K562 (cell line): ENCODE data around the gene NOTO. TPM values are rescaled to one million over a fixed set of nuclear protein-coding genes. Genes with fewer than 3 reads are reported as not detected.

Source experiments
- ATAC-seq: fragments of 200-7000 bp; cut with Tn5 transposase; 3 replicates; pipeline ENCODE4 v1.9.1; 2020; ENCODE audit warnings: moderate library complexity
- BruUV-seq: library from RNA; stranded (reverse); fragments of 400-500 nt; replicated peaks from 2 replicates; lab custom pipeline; 2021; lab: Mats Ljungman, UMichigan
- CTCF ChIA-PET: fragments of 300-600 bp; formaldehyde crosslinking; extraction: SDS; loops from one replicate; lab custom pipeline; 2021; ENCODE audit warnings: low intra/inter-chr PET ratio; lab: Yijun Ruan, JAX
- POLR2A ChIA-PET: fragments of 300-600, 350-650 bp; sonication (Branson Sonifier 250); formaldehyde crosslinking; extraction: SDS; loops from one replicate; lab custom pipeline; 2021; ENCODE audit warnings: antibody characterized with exemption, inconsistent platforms; lab: Yijun Ruan, JAX
- DNase-seq, 4 experiments: peaks; one replicate each; pipeline versions ENCODE4 v3.0.0 to v3.0.0-alpha.2; 2011 to 2018; ENCODE audit warnings: low spot score in 3 of 4, mixed read lengths in 3 of 4; ENCODE audit errors: extremely low read depth in 1 of 4
- FAIRE-seq: peaks from 2 replicates; lab custom pipeline; 2011; peaks lifted over from hg19 to GRCh38; lab: Jason Lieb, UNC
- H2AFZ ChIP-seq: 2 replicates; pipeline ENCODE4 v1.6.0; 2011; ENCODE audit warnings: low read depth, low read length, control low read depth, inconsistent platforms
- H3K27ac ChIP-seq: fragments of 200-600 bp; 3 replicates; pipeline ENCODE4 v1.8.0; 2011; ENCODE audit warnings: low read depth, mild to moderate bottlenecking, control low read depth, inconsistent platforms, low read length, moderate library complexity, mixed read lengths; ENCODE audit errors: extremely low read depth
- H3K27me3 ChIP-seq, 2 experiments: fragments of 300-600 bp in 1 of 2; 2 replicates in 1 of 2; 3 replicates in 1 of 2; pipeline versions ENCODE4 v1.6.0 to v1.8.0; 2011; ENCODE audit warnings: inconsistent platforms in 2 of 2, low read length in 2 of 2, mild to moderate bottlenecking in 1 of 2, mixed read lengths in 1 of 2, moderate library complexity in 1 of 2; ENCODE audit not compliant: control insufficient read depth in 2 of 2, insufficient read depth in 2 of 2
- H3K36me3 ChIP-seq: fragments of 300-600 bp; 3 replicates; pipeline ENCODE4 v1.8.0; 2011; ENCODE audit warnings: mild to moderate bottlenecking, low read length, inconsistent platforms; ENCODE audit not compliant: control insufficient read depth, insufficient read depth
- H3K4me1 ChIP-seq, 2 experiments: fragments of 200-600 bp in 1 of 2; replicated peaks in 1 of 2; 2 replicates in 1 of 2; 3 replicates in 1 of 2; pipeline versions ENCODE4 v1.5.1 to v1.8.0; 2011; ENCODE audit warnings: inconsistent platforms in 2 of 2, low read length in 2 of 2, mild to moderate bottlenecking in 1 of 2, mixed read lengths in 1 of 2, moderate library complexity in 1 of 2; ENCODE audit not compliant: control insufficient read depth in 2 of 2, insufficient read depth in 2 of 2
- H3K4me2 ChIP-seq: 2 replicates; pipeline ENCODE4 v1.6.1; 2011; ENCODE audit warnings: low read length, control low read depth, inconsistent platforms, mixed read lengths; ENCODE audit not compliant: insufficient read depth
- H3K4me3 ChIP-seq: fragments of 200-600 bp; sonication (generic), shearing (Covaris generic); 2 replicates; pipeline ENCODE4 v1.5.1; 2016; ENCODE audit warnings: control low read depth, inconsistent platforms
- H3K79me2 ChIP-seq: fragments of 200-600 bp; 3 replicates; pipeline ENCODE4 v1.8.0; 2011; ENCODE audit warnings: low read length, inconsistent platforms; ENCODE audit not compliant: control insufficient read depth, insufficient read depth
- H3K9ac ChIP-seq, 2 experiments: 2 replicates each; pipeline versions ENCODE4 v1.6.0 to v1.6.1; 2011; ENCODE audit warnings: low read depth in 2 of 2, low read length in 2 of 2, control low read depth in 1 of 2, inconsistent platforms in 1 of 2, mild to moderate bottlenecking in 1 of 2, mixed read lengths in 1 of 2; ENCODE audit not compliant: insufficient read depth in 1 of 2
- H3K9me1 ChIP-seq: one replicate; pipeline ENCODE4 v1.6.0; 2011; ENCODE audit warnings: inconsistent platforms, mild to moderate bottlenecking, low read length, moderate library complexity; ENCODE audit not compliant: control insufficient read depth, insufficient read depth
- H3K9me3 ChIP-seq: replicated peaks from 2 replicates; pipeline ENCODE4 v1.5.1; 2011; ENCODE audit warnings: low read depth, low read length, inconsistent platforms; ENCODE audit not compliant: control insufficient read depth, insufficient read depth
- H4K20me1 ChIP-seq: replicated peaks from 2 replicates; pipeline ENCODE4 v1.6.1; 2011; ENCODE audit warnings: low read length, inconsistent platforms, mixed read lengths; ENCODE audit not compliant: control insufficient read depth, insufficient read depth
- ADNP ChIP-seq: fragments of 200-800 bp; sonication (Bioruptor generic); IDR thresholded peaks from 2 replicates; pipeline ENCODE4 v1.6.1; 2016; ENCODE audit warnings: missing genetic modification characterization, missing compliant biosample characterization
- ARID1B ChIP-seq: fragments of 450-650 bp; IDR thresholded peaks from 2 replicates; pipeline ENCODE4 v1.6.1; 2016; ENCODE audit warnings: antibody characterized with exemption, mild to moderate bottlenecking, inconsistent platforms
- BRCA1 ChIP-seq, 2 experiments: fragments of 450-650 bp in 1 of 2; sonication (generic) in 1 of 2; formaldehyde crosslinking in 1 of 2; IDR thresholded peaks; 2 replicates each; pipeline versions ENCODE4 v1.5.0 to v1.6.1; 2017 to 2020; ENCODE audit warnings: mild to moderate bottlenecking in 1 of 2, missing genetic modification reagents in 1 of 2
- BRD4 ChIP-seq: fragments of 200-600 bp; sonication (generic); IDR thresholded peaks from 2 replicates; pipeline ENCODE4 v1.6.1; 2017; ENCODE audit warnings: inconsistent platforms
- CHD2 ChIP-seq: IDR thresholded peaks from 2 replicates; pipeline ENCODE4 v1.6.1; 2011; ENCODE audit warnings: low read depth, low read length
- EP300 ChIP-seq: IDR thresholded peaks from 2 replicates; pipeline ENCODE4 v1.6.1; 2012; ENCODE audit warnings: low read length, improper control_type of control experiment
- GABPB1 ChIP-seq: sonication (generic); formaldehyde crosslinking; IDR thresholded peaks from 2 replicates; pipeline ENCODE4 v1.8.0; 2022; ENCODE audit warnings: mild to moderate bottlenecking, missing genetic modification reagents
- KAT2B ChIP-seq: IDR thresholded peaks from one replicate; pipeline ENCODE4 v1.6.1; 2012; ENCODE audit warnings: low read depth, mild to moderate bottlenecking, control low read depth, inconsistent platforms, low read length, moderate library complexity
- LEF1 ChIP-seq: fragments of 450-650 bp; IDR thresholded peaks from 2 replicates; pipeline ENCODE4 v1.6.1; 2016; ENCODE audit warnings: mild to moderate bottlenecking
- MBD2 ChIP-seq: sonication (generic); IDR thresholded peaks from 2 replicates; pipeline ENCODE4 v1.6.1; 2016; ENCODE audit warnings: low read depth, borderline replicate concordance
- POLR2AphosphoS5 ChIP-seq: IDR thresholded peaks from 2 replicates; pipeline ENCODE4 v1.6.1; 2011; ENCODE audit warnings: mild to moderate bottlenecking, low read depth, low read length, moderate library complexity; ENCODE audit not compliant: control insufficient read depth, insufficient read depth
- SRF ChIP-seq, 2 experiments: fragments of 250-450, 450-650 bp in 1 of 2; sonication (Bioruptor Pico) in 1 of 2; sonication (generic) in 1 of 2; formaldehyde crosslinking; IDR thresholded peaks; 2 replicates each; pipeline versions ENCODE4 v1.5.0 to v1.5.1; 2020 to 2022; ENCODE audit warnings: mild to moderate bottlenecking in 1 of 2, missing genetic modification reagents in 1 of 2
- USF2 ChIP-seq: sonication (generic); formaldehyde crosslinking; IDR thresholded peaks from 2 replicates; pipeline ENCODE4 v1.5.0; 2020; ENCODE audit warnings: missing genetic modification reagents
- ZFX ChIP-seq: sonication (generic); formaldehyde crosslinking; IDR thresholded peaks from 2 replicates; pipeline ENCODE4 v1.8.0; 2022; ENCODE audit warnings: mild to moderate bottlenecking, missing genetic modification reagents, moderate library complexity
- ZNF3 ChIP-seq: fragments of 250-450 bp; sonication (Bioruptor Pico); IDR thresholded peaks from 2 replicates; pipeline ENCODE4 v1.5.0; 2021; ENCODE audit warnings: mild to moderate bottlenecking, moderate library complexity
- ZNF551 ChIP-seq: fragments of 250-450 bp; sonication (Bioruptor Pico); IDR thresholded peaks from 2 replicates; pipeline ENCODE4 v1.5.0; 2021; ENCODE audit warnings: mild to moderate bottlenecking, moderate library complexity
- WGBS: fragments of 100-300 bp; shearing (Covaris generic); methylation state at CpG from one replicate; pipeline ENCODE4 v1.1.6; 2016; ENCODE audit warnings: low coverage, mixed read lengths; ENCODE audit not compliant: insufficient coverage; ENCODE audit errors: missing lambda C conversion rate; 5-methylcytosine and 5-hydroxymethylcytosine counted together
- in situ Hi-C: fragments of 300-500 bp; cut with MboI; formaldehyde crosslinking; loops from 4 replicates; pipeline ENCODE4 v1.15.0; 2018; ENCODE audit warnings: inconsistent platforms, mixed read lengths
- intact Hi-C: fragments of 100-400 bp; cut with micrococcal nuclease; formaldehyde crosslinking; loops from 2 replicates; pipeline ENCODE4 v1.14.2; 2022
- polyA plus RNA-seq, 8 experiments: library from polyadenylated mRNA; depleted of rRNA in 4 of 8; stranded (reverse) in 5 of 8; unstranded in 3 of 8; fragments of >200 nt; fragmentation: Nextera tagmentation in 2 of 8; fragmentation: Illumina TruSeq in 1 of 8; extraction: Ambion mirVana in 2 of 8; extraction: Trizol in 1 of 8; gene quantifications; 2 replicates each; pipeline versions ENCODE4 v1.2.1 to v1.2.3, GENCODE V29; 2011 to 2014; ENCODE audit warnings: inconsistent platforms in 1 of 8, missing spikeins in 1 of 8
- total RNA-seq, 7 experiments: library from RNA; depleted of rRNA in 6 of 7; stranded (reverse); fragments of >200 nt in 6 of 7; fragmentation: Illumina TruSeq in 2 of 7; extraction: Trizol in 2 of 7; gene quantifications; 2 replicates each; pipeline versions ENCODE4 v1.2.1 to v1.2.3, GENCODE V29; 2011 to 2021; ENCODE audit warnings: low replicate concordance in 1 of 7
- TF ChIP-seq, protein P1 (sequence below): fragments of 450-650 bp; conservative IDR thresholded peaks from 2 replicates; pipeline ENCODE4 v1.6.1; 2016; ENCODE audit warnings: missing genetic modification characterization, low read depth, mild to moderate bottlenecking, control low read depth, missing compliant biosample characterization
- TF ChIP-seq, protein P2 (sequence below): sonication (generic); formaldehyde crosslinking; IDR thresholded peaks from 2 replicates; pipeline ENCODE4 v1.8.0; 2022; ENCODE audit warnings: mild to moderate bottlenecking, missing genetic modification reagents

NOTO gene
- total and polyA plus RNA-seq, 9 of the 15 experiments (the other 6 are each of a cell fraction or from before 2014, with no cell fraction given): not detected

GRCh38 chr2:73174941-73175662 is 27.3 kb upstream of the NOTO start (continued):
- no peak for TF ChIP-seq MBD2
- TF ChIP-seq KAT2B: no peak
- TF ChIP-seq GABPB1 (CRISPR knock-in tag): no peak
- TF ChIP-seq BRCA1 (IDR thresholded peaks at IDR 0.05): no peak
- no peak for TF ChIP-seq BRCA1 (CRISPR knock-in tag; IDR thresholded peaks at IDR 0.05)
- TF ChIP-seq ARID1B: 0 out of 2 replicates have a peak, but pooled peaks have one; percentile 62
- TF ChIP-seq CHD2: no peak

DNA sequence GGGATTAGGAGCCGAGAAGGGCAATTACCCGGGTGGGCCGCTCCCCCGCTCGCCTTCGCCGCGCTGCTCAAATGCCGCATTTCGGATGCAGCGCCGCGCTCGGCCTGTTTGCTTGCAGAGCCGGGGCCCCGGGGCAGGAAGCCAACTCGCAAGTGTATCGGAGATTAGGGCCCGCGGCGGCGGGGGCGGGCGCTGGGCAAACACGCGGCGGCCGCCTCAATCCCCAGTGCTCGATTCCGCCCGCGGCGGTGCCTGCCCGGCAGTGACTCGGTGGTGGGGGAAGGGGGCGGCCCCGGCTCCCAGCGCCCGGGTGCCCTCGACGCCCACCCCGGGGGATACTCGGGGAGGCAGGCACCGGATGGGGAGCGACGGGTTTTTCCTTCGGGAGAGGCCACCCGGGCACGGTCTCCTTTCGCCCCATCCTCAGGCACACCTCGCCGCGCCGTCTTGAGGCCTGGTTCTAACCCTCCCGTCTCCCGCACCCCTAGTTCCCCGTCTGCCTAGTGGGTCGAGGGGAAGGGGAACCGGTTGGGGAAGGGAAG is 26.6 kb upstream of the NOTO start:
- Histone ChIP-seq H3K9ac (peak overlapping the region; percentile 35 to 87; a peak in 3 of 4 replicates), H2AFZ (peak overlapping the region; percentile 86), H3K4me2 (peak overlapping the region; percentile 29; the same call in 1 of the 2 replicates), H3K36me3 (no peaks in the 10 kb centered on the region), H3K9me1 (no peaks in the 10 kb centered on the region), H3K27ac (peak overlapping the region; percentile 32; the same call in 1 of the 3 replicates), H4K20me1 (no peaks in the 10 kb centered on the region), H3K79me2 (no peaks in the 10 kb centered on the region), H3K9me3 (no peaks in the 10 kb centered on the region), H3K4me3 (no peak overlapping the region; the same call in 1 of the 2 replicates), H3K27me3 (peaks cover 3 to 35% of the 10 kb centered on the region in 2 experiments; a peak in 3 of 5 replicates), H3K4me1 (peaks cover 11 to 29% of the 10 kb centered on the region in 2 experiments; a peak in 4 of 5 replicates)
- ATAC-seq (peak; percentile 77), DNase-seq (peak; percentile 85 to 89 (median 86)), FAIRE-seq (no peak)
- BruUV-seq: no TSS peak
- intact Hi-C loops: loop anchor here (2.0 to 5.0 kb wide), 4 partner anchors 82 to 403 kb away; no protein-coding TSS in a partner anchor
- ChIA-PET CTCF (interaction anchor here (0.6 to 4.1 kb wide), 5 partner anchors 33 to 287 kb away, joined by 3 to 56 read pairs (median 5); no protein-coding TSS in a partner anchor), POLR2A (no interaction called here)
- 2% methylated on average over 36 of the region's 59 CpGs for WGBS
- in situ Hi-C loops: no loop called here
- TF ChIP-seq USF2: no peak
- TF ChIP-seq EP300: no peak
- no peak for TF ChIP-seq ZNF551 (CRISPR knock-in tag)
- no peak for TF ChIP-seq ZNF3 (CRISPR knock-in tag)
- peak; percentile 55; the same call in 1 of the 2 replicates for TF ChIP-seq ZFX
- no peak for TF ChIP-seq LEF1
- 0 out of 2 replicates have a peak, but pooled peaks have one; percentile 22 for TF ChIP-seq POLR2AphosphoS5
- no peak for TF ChIP-seq ADNP (tag)
- TF ChIP-seq SRF (CRISPR knock-in tag; IDR thresholded peaks at IDR 0.05): no peak
- TF ChIP-seq, protein P1, sequence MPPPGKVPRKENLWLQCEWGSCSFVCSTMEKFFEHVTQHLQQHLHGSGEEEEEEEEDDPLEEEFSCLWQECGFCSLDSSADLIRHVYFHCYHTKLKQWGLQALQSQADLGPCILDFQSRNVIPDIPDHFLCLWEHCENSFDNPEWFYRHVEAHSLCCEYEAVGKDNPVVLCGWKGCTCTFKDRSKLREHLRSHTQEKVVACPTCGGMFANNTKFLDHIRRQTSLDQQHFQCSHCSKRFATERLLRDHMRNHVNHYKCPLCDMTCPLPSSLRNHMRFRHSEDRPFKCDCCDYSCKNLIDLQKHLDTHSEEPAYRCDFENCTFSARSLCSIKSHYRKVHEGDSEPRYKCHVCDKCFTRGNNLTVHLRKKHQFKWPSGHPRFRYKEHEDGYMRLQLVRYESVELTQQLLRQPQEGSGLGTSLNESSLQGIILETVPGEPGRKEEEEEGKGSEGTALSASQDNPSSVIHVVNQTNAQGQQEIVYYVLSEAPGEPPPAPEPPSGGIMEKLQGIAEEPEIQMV (tag): no peak
- TF ChIP-seq BRD4: no peak
- TF ChIP-seq, protein P2, sequence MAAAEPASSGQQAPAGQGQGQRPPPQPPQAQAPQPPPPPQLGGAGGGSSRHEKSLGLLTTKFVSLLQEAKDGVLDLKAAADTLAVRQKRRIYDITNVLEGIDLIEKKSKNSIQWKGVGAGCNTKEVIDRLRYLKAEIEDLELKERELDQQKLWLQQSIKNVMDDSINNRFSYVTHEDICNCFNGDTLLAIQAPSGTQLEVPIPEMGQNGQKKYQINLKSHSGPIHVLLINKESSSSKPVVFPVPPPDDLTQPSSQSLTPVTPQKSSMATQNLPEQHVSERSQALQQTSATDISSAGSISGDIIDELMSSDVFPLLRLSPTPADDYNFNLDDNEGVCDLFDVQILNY (CRISPR knock-in tag): no peak
